Measurements from ENCODE around the gene PPDPF.

The PPDPF gene

DNA sequence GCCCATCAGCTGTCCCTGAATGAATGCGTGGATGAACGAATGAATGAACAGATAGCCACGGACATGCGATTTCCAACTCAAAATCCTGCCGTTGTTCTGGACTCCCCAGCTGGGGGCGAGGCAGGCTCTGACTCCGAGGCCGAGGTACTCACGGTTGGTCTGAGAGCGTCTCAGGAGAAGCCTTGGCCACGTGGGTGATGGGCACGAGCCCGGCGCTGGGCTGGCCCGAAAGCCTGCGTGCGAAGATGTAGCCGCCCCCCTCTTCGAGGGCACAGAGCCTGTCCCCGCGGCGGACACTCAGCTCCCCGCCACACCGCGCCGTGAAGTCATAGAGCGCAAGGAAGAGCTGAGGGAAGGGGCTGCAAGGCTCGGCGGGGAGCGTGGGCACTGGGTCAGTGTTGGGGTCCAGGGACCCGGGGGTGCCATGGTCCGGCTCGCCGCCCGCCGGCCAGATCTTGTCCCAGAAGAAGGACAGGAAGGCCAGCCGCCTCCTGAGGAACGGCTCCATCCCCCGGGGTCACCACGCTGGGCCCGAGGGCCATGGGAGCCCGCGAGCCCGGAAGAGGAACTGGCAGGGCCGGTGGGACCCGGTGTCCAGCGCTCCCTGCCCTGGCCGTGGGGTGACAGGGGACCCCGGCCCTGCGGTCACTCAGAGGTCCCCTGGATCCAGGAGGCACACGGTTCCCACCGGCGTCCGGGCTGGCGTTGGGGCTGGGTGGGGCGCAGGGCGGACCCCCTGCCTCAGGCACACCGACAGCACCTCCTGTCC is 26.6 kb downstream of the PPDPF start:
- H2AFZ ChIP-seq (ENCODE audit: low read depth): no peak overlapping the region
- no peaks in the 10 kb centered on the region for H3K36me3 ChIP-seq (ENCODE audit: insufficient read depth)
- no peak overlapping the region for H3K9ac ChIP-seq
- H3K4me1 ChIP-seq (ENCODE audit: low read depth, poor library complexity, severe bottlenecking): no peaks in the 10 kb centered on the region
- no peak overlapping the region for H3K27ac ChIP-seq
- no peaks in the 10 kb centered on the region for H3K79me2 ChIP-seq (ENCODE audit: insufficient read depth, low read depth)
- no peak overlapping the region for H3K4me2 ChIP-seq
- TF ChIP-seq, protein P1, sequence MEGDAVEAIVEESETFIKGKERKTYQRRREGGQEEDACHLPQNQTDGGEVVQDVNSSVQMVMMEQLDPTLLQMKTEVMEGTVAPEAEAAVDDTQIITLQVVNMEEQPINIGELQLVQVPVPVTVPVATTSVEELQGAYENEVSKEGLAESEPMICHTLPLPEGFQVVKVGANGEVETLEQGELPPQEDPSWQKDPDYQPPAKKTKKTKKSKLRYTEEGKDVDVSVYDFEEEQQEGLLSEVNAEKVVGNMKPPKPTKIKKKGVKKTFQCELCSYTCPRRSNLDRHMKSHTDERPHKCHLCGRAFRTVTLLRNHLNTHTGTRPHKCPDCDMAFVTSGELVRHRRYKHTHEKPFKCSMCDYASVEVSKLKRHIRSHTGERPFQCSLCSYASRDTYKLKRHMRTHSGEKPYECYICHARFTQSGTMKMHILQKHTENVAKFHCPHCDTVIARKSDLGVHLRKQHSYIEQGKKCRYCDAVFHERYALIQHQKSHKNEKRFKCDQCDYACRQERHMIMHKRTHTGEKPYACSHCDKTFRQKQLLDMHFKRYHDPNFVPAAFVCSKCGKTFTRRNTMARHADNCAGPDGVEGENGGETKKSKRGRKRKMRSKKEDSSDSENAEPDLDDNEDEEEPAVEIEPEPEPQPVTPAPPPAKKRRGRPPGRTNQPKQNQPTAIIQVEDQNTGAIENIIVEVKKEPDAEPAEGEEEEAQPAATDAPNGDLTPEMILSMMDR (conservative IDR thresholded peaks at IDR 0.05; ENCODE audit: low read depth, low read length): no peak
- peaks cover 93% of the 10 kb centered on the region for H3K27me3 ChIP-seq (ENCODE audit: insufficient read depth, low read depth)
- H4K20me1 ChIP-seq (ENCODE audit: insufficient read depth): no peaks in the 10 kb centered on the region
- H3K4me3 ChIP-seq (IDR thresholded peaks at IDR 0.05; ENCODE audit: insufficient read depth, low read depth, low read length): no peak overlapping the region

DNA sequence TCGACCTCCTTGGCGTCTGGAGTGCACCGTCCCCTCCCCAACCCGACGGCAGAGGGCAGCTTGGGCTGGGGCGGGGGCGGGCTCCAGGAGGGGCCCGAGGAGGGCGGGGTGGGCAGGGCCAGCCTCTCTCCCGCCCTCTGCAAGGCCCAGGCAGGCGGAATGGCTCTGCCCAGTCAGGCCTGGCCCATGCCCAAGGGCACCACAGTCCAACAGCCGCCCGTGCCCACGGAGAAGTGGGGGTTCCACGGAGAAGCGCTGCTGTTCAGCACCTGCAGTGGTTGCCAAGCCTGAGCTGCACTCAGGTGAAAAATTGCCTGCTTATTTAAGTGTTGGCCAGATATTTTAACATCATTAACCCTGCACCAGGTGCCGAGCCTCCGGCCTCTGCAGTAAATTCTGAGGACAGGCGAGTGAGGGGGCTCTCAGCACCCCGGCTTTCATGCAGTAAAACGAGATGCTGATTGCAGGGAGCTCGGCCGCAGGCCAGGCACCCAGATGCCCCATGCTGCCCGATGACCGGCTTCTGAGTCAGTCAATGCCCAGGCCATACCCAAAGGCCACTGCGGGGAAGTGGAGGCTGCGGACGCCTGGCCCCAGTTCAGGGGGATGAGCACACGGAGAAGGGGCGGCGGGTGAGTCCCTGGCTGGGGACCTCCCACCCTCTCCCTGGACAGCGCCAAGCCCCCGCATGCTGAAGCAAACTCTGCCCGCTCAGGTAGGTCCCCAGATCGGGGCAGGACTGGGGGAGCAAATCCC is 27.3 kb downstream of the PPDPF start, which contains the start of gene SRMS:
TSS of gene SRMS (minus strand) at position 25 of the 756 bp plus-strand sequence. CDS start 286 bp downstream, outside the sequence.
- no peaks in the 10 kb centered on the region for H4K20me1 ChIP-seq (ENCODE audit: insufficient read depth)
- H3K4me3 ChIP-seq (IDR thresholded peaks at IDR 0.05; ENCODE audit: insufficient read depth, low read depth, low read length): no peak within 1 kb of the TSS
- H3K79me2 ChIP-seq (ENCODE audit: insufficient read depth, low read depth): no peaks in the 10 kb centered on the region
- H3K4me2 ChIP-seq: no peak within 1 kb of the TSS
- H2AFZ ChIP-seq (ENCODE audit: low read depth): no peak within 1 kb of the TSS
- no peaks in the 10 kb centered on the region for H3K36me3 ChIP-seq (ENCODE audit: insufficient read depth)
- no peak within 1 kb of the TSS for H3K27ac ChIP-seq
- TF ChIP-seq, protein P1 (conservative IDR thresholded peaks at IDR 0.05; ENCODE audit: low read depth, low read length): no peak
- peaks cover 6% of the 10 kb centered on the region for H3K4me1 ChIP-seq (ENCODE audit: low read depth, poor library complexity, severe bottlenecking)
- H3K27me3 ChIP-seq (ENCODE audit: insufficient read depth, low read depth): peaks cover 94% of the 10 kb centered on the region
- H3K9ac ChIP-seq: no peak within 1 kb of the TSS

DNA sequence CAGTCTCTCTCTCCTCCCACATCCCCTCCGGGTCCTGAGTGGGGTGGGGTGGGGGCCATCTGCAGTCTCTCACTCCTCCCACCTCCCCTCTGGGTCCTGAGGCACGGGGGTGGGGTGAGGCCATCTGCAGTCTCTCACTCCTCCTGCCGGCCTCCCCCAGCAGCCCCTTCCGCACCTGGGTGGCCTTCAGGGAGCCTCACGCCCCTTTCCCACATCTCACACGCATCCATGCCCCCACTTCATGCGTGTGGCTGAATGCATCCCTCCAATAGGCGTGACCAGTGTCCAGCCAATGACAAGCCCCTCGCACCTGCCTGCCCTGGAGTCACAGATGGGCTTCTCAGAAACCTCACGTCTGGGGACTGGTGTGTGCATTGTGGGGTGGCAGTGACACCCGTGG is 28.0 kb downstream of the PPDPF start:
- no peak overlapping the region for H3K4me2 ChIP-seq
- H3K27me3 ChIP-seq (ENCODE audit: insufficient read depth, low read depth): peaks cover 91% of the 10 kb centered on the region
- no peaks in the 10 kb centered on the region for H3K79me2 ChIP-seq (ENCODE audit: insufficient read depth, low read depth)
- H3K9ac ChIP-seq: no peak overlapping the region
- TF ChIP-seq, protein P1 (conservative IDR thresholded peaks at IDR 0.05; ENCODE audit: low read depth, low read length): no peak
- no peaks in the 10 kb centered on the region for H3K36me3 ChIP-seq (ENCODE audit: insufficient read depth)
- H3K4me3 ChIP-seq (IDR thresholded peaks at IDR 0.05; ENCODE audit: insufficient read depth, low read depth, low read length): no peak overlapping the region
- no peak overlapping the region for H3K27ac ChIP-seq
- H3K4me1 ChIP-seq (ENCODE audit: low read depth, poor library complexity, severe bottlenecking): peaks cover 11% of the 10 kb centered on the region
- H2AFZ ChIP-seq (ENCODE audit: low read depth): no peak overlapping the region
- no peaks in the 10 kb centered on the region for H4K20me1 ChIP-seq (ENCODE audit: insufficient read depth)

DNA sequence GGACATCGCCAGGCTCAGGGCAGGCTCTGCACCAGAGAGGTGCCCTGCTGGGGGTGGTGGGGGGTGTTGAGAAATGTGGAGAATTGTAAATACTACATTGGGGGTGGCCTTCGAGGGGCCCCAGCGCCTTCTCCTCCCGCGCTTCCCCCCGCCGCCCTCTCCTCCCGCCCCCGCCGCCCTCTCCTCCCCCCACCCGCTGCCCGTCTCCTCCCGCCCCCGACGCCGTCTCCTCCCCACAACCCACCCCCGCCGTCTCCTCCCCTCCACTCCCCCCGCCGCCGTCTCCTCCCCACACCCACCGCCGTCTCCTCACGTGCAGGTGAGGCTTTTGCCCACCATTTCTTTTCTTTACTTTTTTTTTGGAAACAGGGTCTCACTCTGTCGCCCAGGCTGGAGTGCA is 28.5 kb downstream of the PPDPF start:
- Histone ChIP-seq H3K79me2 (ENCODE audit: insufficient read depth, low read depth) (no peaks in the 10 kb centered on the region), H4K20me1 (ENCODE audit: insufficient read depth) (no peaks in the 10 kb centered on the region), H3K27ac (no peak overlapping the region), H3K9ac (no peak overlapping the region), H2AFZ (ENCODE audit: low read depth) (no peak overlapping the region), H3K4me1 (ENCODE audit: low read depth, poor library complexity, severe bottlenecking) (peaks cover 15% of the 10 kb centered on the region), H3K4me3 (IDR thresholded peaks at IDR 0.05; ENCODE audit: insufficient read depth, low read depth, low read length) (no peak overlapping the region), H3K36me3 (ENCODE audit: insufficient read depth) (no peaks in the 10 kb centered on the region), H3K4me2 (no peak overlapping the region), H3K27me3 (ENCODE audit: insufficient read depth, low read depth) (peaks cover 90% of the 10 kb centered on the region)
- TF ChIP-seq, protein P1 (conservative IDR thresholded peaks at IDR 0.05; ENCODE audit: low read depth, low read length): no peak
